ENCODE measurements around the gene TFEC.

GRCh38 chr7:115962340-115962739, 68.2 kb downstream of the TFEC start:
- no peak for TF ChIP-seq POLR2A (IDR thresholded peaks at IDR 0.05; ENCODE audit: low read depth, low read length)
- TF ChIP-seq POLR2AphosphoS5 (IDR thresholded peaks at IDR 0.05; ENCODE audit: low read depth, low read length) = no peak
- TF ChIP-seq PAX5 (IDR thresholded peaks at IDR 0.05; ENCODE audit: insufficient read depth, low read length, severe bottlenecking) = no peak
- no peak for TF ChIP-seq TAF1 (IDR thresholded peaks at IDR 0.05; ENCODE audit: low read depth, low read length)

Data from GM12891 (cell line).